Smooth muscle cell (in vitro differentiated cells): ENCODE data around the gene MYO1B. TPM values are rescaled to one million over a fixed set of nuclear protein-coding genes. Genes with fewer than 3 reads are reported as not detected.

ENCODE experiments used
- DNase-seq: peaks from one replicate; lab custom pipeline; 2025; ENCODE audit not compliant: unreplicated experiment; lab: John Stamatoyannopoulos, UW
- H2AFZ ChIP-seq: fragments of 200-600 bp; sonication (generic); 2 replicates; pipeline ENCODE4 v1.6.0; 2016; ENCODE audit warnings: antibody characterized with exemption, low read depth, mild to moderate bottlenecking
- H3F3A ChIP-seq: fragments of 200-600 bp; sonication (generic); 2 replicates; pipeline ENCODE4 v1.6.0; 2017; ENCODE audit warnings: antibody characterized with exemption, low read depth
- H3K27ac ChIP-seq: fragments of 200-600 bp; sonication (generic); 2 replicates; pipeline ENCODE4 v1.5.1; 2016; ENCODE audit warnings: low read depth, mild to moderate bottlenecking
- H3K27me3 ChIP-seq: fragments of 200-600 bp; sonication (generic); 2 replicates; pipeline ENCODE4 v1.6.1; 2016; ENCODE audit warnings: low read depth, mild to moderate bottlenecking
- H3K36me3 ChIP-seq: fragments of 200-600 bp; sonication (generic); 2 replicates; pipeline ENCODE4 v1.5.1; 2016; ENCODE audit warnings: low read depth
- H3K4me1 ChIP-seq: fragments of 200-600 bp; sonication (generic); 2 replicates; pipeline ENCODE4 v1.5.1; 2016; ENCODE audit warnings: low read depth
- H3K4me2 ChIP-seq: fragments of 200-600 bp; sonication (generic); 2 replicates; pipeline ENCODE4 v1.6.0; 2016; ENCODE audit warnings: mild to moderate bottlenecking
- H3K4me3 ChIP-seq: fragments of 200-600 bp; sonication (generic); 2 replicates; pipeline ENCODE4 v1.5.1; 2016; ENCODE audit warnings: mild to moderate bottlenecking
- H3K79me2 ChIP-seq: fragments of 200-600 bp; sonication (generic); 2 replicates; pipeline ENCODE4 v1.6.0; 2016; ENCODE audit warnings: low read depth, mild to moderate bottlenecking
- H3K9ac ChIP-seq: fragments of 200-600 bp; sonication (generic); 2 replicates; pipeline ENCODE4 v1.6.0; 2016; ENCODE audit warnings: low read depth
- H3K9me3 ChIP-seq: fragments of 200-600 bp; sonication (generic); replicated peaks from 2 replicates; pipeline ENCODE4 v1.5.1; 2016; ENCODE audit warnings: low read depth
- H4K20me1 ChIP-seq: fragments of 200-600 bp; sonication (generic); 2 replicates; pipeline ENCODE4 v1.6.0; 2016; ENCODE audit warnings: low read depth
- WGBS: methylation state at CpG from one replicate; pipeline ENCODE4 v1.1.7; 2016; ENCODE audit warnings: low lambda C conversion rate; 5-methylcytosine and 5-hydroxymethylcytosine counted together
- polyA plus RNA-seq: library from polyadenylated mRNA; unstranded; fragments of >200 nt; fragmentation: Nextera tagmentation; extraction: Ambion mirVana; gene quantifications from 2 replicates; pipeline ENCODE4 v1.2.1, GENCODE V29; 2016
- total RNA-seq: library from RNA; depleted of rRNA; stranded (reverse); fragments of >200 nt; gene quantifications from 2 replicates; pipeline ENCODE4 v1.2.3, GENCODE V29; 2014
- TF ChIP-seq, protein P1 (sequence below): fragments of 200-600 bp; sonication (generic); IDR thresholded peaks from 2 replicates; pipeline ENCODE4 v1.5.1; 2017; ENCODE audit warnings: borderline replicate concordance, mild to moderate bottlenecking, antibody characterized with exemption; ENCODE audit not compliant: insufficient read depth, poor library complexity, severe bottlenecking

MYO1B gene
- total and polyA plus RNA-seq, 2 experiments from 2014 or later: 58.8 to 133 TPM

DNA sequence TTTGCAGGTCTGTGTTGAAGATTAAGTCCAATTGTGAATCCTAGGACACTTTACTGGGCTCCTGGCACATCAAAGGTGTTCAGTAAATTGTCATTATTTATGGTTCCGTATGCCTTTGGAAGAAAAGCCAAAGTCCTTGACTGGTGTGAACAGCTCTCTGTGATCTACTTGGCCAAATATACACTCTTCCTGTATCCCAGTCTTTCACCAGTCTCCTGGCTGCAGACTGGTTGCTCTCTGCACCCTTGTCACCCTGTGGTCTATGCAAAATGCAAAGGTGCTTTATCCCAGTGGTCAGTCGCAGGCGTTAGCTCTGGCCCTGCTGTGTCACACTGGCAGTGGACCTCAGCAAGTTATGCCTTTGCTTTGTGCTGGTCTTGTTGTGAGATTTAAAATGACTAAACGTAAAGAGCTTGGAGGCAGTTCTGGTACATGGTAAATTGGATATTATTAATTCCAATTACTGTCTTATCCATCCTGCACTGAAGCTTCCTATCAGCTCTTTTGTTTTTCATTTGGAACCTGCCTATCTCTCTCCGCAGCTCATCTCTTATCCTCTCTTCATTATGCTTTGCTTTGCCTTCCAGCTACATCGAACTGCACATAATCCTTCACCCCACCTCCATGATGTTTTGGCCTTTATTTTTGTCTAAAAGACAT, 83.1 kb downstream of the MYO1B start:
- Histone ChIP-seq H3K9ac (no peak overlapping the region), H4K20me1 (peaks cover 26% of the 10 kb centered on the region), H3K9me3 (no peaks in the 10 kb centered on the region), H2AFZ (no peak overlapping the region), H3K79me2 (peaks cover 88% of the 10 kb centered on the region), H3K4me3 (no peak overlapping the region), H3K4me2 (no peak overlapping the region), H3K27ac (no peak overlapping the region), H3K27me3 (no peaks in the 10 kb centered on the region), H3F3A (peaks cover 20% of the 10 kb centered on the region), H3K4me1 (peaks cover 2% of the 10 kb centered on the region), H3K36me3 (peaks cover 11% of the 10 kb centered on the region)
- 96% methylated on average over 6 of the region's 6 CpGs for WGBS
- no peak for DNase-seq
- TF ChIP-seq, protein P1, sequence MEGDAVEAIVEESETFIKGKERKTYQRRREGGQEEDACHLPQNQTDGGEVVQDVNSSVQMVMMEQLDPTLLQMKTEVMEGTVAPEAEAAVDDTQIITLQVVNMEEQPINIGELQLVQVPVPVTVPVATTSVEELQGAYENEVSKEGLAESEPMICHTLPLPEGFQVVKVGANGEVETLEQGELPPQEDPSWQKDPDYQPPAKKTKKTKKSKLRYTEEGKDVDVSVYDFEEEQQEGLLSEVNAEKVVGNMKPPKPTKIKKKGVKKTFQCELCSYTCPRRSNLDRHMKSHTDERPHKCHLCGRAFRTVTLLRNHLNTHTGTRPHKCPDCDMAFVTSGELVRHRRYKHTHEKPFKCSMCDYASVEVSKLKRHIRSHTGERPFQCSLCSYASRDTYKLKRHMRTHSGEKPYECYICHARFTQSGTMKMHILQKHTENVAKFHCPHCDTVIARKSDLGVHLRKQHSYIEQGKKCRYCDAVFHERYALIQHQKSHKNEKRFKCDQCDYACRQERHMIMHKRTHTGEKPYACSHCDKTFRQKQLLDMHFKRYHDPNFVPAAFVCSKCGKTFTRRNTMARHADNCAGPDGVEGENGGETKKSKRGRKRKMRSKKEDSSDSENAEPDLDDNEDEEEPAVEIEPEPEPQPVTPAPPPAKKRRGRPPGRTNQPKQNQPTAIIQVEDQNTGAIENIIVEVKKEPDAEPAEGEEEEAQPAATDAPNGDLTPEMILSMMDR: no peak

DNA sequence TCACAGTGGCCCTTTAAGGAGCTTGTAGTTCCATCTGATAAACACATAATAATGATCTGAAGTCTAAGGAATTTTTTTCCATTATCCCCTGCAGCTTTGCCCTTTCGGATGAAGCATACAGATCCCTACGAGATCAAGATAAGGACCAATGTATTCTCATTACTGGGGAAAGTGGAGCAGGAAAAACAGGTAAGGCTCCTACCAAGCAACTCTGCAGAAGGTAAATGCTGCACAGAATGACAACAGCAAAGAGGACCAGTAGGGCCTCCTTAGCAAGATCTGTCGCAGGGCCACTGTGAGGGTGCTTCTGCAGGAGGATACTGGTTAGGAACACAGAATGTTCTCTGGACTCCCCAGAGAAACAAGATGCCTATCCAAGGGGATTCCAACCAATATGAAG, 84.6 kb downstream of the MYO1B start:
- Histone ChIP-seq H3K36me3 (peaks cover 11% of the 10 kb centered on the region), H3K79me2 (peaks cover 86% of the 10 kb centered on the region), H4K20me1 (peaks cover 26% of the 10 kb centered on the region), H2AFZ (no peak overlapping the region), H3F3A (peaks cover 9% of the 10 kb centered on the region), H3K27ac (no peak overlapping the region), H3K4me2 (no peak overlapping the region), H3K4me1 (no peaks in the 10 kb centered on the region), H3K4me3 (no peak overlapping the region), H3K27me3 (no peaks in the 10 kb centered on the region), H3K9me3 (no peaks in the 10 kb centered on the region), H3K9ac (no peak overlapping the region)
- TF ChIP-seq, protein P1: no peak
- no peak for DNase-seq
- 82% methylated on average over 3 of the region's 3 CpGs for WGBS

DNA sequence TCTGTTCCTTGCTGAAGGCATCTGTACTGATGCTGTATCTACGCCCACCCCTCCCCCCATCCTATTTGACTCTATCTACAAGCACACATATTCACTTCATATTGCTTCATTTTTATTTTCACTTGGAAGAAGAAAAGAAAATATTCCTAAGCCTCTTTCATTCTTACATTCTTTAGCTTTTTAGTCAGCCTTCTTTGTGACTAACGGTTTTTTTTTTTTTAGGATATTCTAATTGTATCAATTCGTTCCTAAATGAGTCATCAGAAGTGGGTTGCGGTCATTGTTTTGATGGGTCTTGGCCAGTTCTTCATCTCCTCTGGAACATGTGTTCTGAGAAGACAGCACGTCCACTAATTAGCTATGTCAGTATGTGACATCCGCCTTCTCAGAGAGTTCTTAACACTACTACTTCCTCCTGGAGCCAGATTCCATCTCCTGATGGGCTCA, 88.7 kb downstream of the MYO1B start:
- H3K9ac ChIP-seq: no peak overlapping the region
- H3K27ac ChIP-seq: peak overlapping the region; percentile 64
- H3K36me3 ChIP-seq: peaks cover 11% of the 10 kb centered on the region
- H3K27me3 ChIP-seq: no peaks in the 10 kb centered on the region
- no peaks in the 10 kb centered on the region for H3K9me3 ChIP-seq
- WGBS: 77% methylated on average over 6 of the region's 6 CpGs
- no peak overlapping the region for H3K4me3 ChIP-seq
- H2AFZ ChIP-seq: no peak overlapping the region
- peaks cover 9% of the 10 kb centered on the region for H3F3A ChIP-seq
- no peak for DNase-seq
- TF ChIP-seq, protein P1: no peak
- peaks cover 73% of the 10 kb centered on the region for H3K79me2 ChIP-seq
- peak overlapping the region; percentile 30 for H3K4me2 ChIP-seq
- H3K4me1 ChIP-seq: no peaks in the 10 kb centered on the region
- peaks cover 17% of the 10 kb centered on the region for H4K20me1 ChIP-seq
